Measurements from ENCODE around the gene SAXO1. TPM values are rescaled to one million over a fixed set of nuclear protein-coding genes. Genes with fewer than 3 reads are reported as not detected.

SAXO1 gene
- total RNA-seq, 1 donor from 2014 or later: not detected

DNA sequence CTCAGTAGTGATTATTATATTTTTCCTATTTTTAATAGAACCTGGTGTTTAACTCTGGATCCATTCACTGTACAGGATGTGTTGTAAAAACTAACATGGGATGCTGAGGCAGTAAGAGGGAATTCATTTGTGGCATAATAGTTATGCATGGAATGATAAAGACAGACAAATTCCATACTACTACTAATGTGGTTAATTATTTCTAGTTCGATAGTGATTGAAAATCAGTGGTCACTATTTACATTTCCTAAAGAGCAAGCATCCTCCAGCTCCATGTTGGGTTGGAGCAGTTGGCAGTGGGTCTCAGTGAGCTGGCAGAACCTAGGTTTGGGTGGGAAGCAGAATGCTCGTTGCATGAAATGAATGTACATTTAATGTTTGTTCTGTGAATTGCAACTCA, 122.6 kb downstream of the SAXO1 start:
- Mint-ChIP-seq H3K9me3 (ENCODE audit: unreplicated experiment) (no peaks in the 10 kb centered on the region), H3K4me1 (ENCODE audit: unreplicated experiment) (peaks cover 23% of the 10 kb centered on the region), H3K27ac (ENCODE audit: unreplicated experiment) (no peak overlapping the region), H3K27me3 (ENCODE audit: unreplicated experiment) (peaks cover 11% of the 10 kb centered on the region), H3K4me3 (ENCODE audit: unreplicated experiment) (no peak overlapping the region), H3K36me3 (ENCODE audit: low read depth, unreplicated experiment) (peaks cover 3% of the 10 kb centered on the region)
- no peak for DNase-seq (ENCODE audit: low spot score)
- TF ChIP-seq, protein P1, sequence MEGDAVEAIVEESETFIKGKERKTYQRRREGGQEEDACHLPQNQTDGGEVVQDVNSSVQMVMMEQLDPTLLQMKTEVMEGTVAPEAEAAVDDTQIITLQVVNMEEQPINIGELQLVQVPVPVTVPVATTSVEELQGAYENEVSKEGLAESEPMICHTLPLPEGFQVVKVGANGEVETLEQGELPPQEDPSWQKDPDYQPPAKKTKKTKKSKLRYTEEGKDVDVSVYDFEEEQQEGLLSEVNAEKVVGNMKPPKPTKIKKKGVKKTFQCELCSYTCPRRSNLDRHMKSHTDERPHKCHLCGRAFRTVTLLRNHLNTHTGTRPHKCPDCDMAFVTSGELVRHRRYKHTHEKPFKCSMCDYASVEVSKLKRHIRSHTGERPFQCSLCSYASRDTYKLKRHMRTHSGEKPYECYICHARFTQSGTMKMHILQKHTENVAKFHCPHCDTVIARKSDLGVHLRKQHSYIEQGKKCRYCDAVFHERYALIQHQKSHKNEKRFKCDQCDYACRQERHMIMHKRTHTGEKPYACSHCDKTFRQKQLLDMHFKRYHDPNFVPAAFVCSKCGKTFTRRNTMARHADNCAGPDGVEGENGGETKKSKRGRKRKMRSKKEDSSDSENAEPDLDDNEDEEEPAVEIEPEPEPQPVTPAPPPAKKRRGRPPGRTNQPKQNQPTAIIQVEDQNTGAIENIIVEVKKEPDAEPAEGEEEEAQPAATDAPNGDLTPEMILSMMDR (IDR thresholded peaks at IDR 0.05; ENCODE audit: unreplicated experiment): no peak

DNA sequence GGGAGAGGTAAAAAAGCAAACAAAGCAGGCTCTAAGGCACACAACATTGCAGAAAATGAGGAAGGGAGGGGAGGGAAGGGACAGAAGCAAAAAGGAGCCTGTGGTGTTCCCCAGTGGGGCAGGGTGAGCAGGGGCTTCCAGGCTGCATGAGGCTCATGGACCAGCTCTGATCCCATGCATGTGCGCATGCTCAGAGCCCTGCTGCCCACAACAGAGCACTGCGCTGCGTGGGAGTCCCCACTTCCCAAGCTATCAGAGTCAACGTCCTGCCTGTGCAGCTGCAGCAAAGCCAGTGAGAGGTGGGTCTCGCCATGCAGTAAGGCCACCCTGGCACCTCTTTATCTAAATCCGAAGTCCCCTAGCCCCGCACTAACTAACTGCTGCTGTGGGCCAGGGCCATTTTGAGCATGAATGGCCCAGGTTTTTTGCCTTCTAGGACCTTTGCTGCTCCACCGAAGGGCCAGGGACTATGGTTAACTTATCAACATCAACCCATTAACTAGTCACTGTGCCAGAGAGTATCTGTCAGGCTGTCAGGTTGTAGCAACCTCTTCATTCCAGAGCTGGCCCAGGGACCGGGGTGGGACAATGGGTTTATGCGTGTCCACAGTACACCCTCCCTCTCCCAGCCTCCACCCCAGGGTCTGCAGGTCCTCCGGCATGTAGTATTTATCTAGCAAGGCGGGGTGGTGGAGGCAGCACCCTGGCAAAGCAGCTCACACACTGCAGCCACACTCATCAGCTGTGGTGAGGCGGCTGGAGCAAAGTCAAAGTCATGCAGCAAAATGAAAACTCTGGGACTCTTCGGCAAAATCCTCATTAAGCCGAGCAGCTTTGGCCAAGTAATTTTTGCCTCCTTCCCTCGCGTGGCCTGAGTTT, 123.6 kb downstream of the SAXO1 start:
- Mint-ChIP-seq H3K9me3 (ENCODE audit: unreplicated experiment) (no peaks in the 10 kb centered on the region), H3K4me3 (ENCODE audit: unreplicated experiment) (no peak overlapping the region), H3K4me1 (ENCODE audit: unreplicated experiment) (peaks cover 23% of the 10 kb centered on the region), H3K27me3 (ENCODE audit: unreplicated experiment) (peaks cover 9% of the 10 kb centered on the region), H3K36me3 (ENCODE audit: low read depth, unreplicated experiment) (peaks cover 11% of the 10 kb centered on the region), H3K27ac (ENCODE audit: unreplicated experiment) (no peak overlapping the region)
- TF ChIP-seq, protein P1 (IDR thresholded peaks at IDR 0.05; ENCODE audit: unreplicated experiment): no peak
- DNase-seq (ENCODE audit: low spot score): no peak

DNA sequence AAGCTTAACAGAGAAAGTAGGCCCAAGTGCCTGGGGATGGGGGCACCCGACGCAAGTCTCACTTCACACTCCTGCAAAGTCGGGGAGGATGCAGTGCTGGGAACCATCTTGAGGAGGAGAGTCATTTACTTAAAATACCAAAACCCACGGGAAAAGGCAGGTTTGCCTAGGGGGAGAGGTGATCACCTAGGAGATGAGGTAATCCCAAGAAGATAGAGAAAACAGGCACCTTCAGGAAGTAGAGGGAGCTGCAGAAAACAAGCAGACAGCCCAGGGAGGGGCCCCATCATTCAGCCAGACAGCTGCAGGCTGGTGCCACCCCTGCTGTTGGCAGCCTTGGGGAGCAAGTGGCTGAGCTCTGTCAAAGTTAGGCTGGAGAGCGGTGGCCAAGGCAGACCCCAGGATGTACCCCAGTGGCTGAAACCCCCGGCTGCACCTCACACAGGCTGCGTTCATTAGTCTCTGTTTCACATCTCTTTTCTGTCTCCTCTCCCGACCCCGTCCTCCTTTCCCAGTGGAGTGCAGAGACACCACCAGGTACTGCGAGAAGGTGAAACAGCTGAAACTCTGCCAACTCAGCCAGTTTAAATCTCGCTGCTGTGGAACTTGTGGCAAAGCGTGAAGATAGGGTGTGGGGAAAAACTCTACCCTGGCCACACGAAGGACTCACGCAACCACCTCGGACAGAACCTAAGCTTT, 124.9 kb downstream of the SAXO1 start:
- no peak overlapping the region for H3K27ac Mint-ChIP-seq (ENCODE audit: unreplicated experiment)
- peaks cover 23% of the 10 kb centered on the region for H3K4me1 Mint-ChIP-seq (ENCODE audit: unreplicated experiment)
- peaks cover 9% of the 10 kb centered on the region for H3K27me3 Mint-ChIP-seq (ENCODE audit: unreplicated experiment)
- H3K9me3 Mint-ChIP-seq (ENCODE audit: unreplicated experiment): no peaks in the 10 kb centered on the region
- no peak overlapping the region for H3K4me3 Mint-ChIP-seq (ENCODE audit: unreplicated experiment)
- peaks cover 11% of the 10 kb centered on the region for H3K36me3 Mint-ChIP-seq (ENCODE audit: low read depth, unreplicated experiment)
- TF ChIP-seq, protein P1 (IDR thresholded peaks at IDR 0.05; ENCODE audit: unreplicated experiment): no peak
- no peak for DNase-seq (ENCODE audit: low spot score)

DNA sequence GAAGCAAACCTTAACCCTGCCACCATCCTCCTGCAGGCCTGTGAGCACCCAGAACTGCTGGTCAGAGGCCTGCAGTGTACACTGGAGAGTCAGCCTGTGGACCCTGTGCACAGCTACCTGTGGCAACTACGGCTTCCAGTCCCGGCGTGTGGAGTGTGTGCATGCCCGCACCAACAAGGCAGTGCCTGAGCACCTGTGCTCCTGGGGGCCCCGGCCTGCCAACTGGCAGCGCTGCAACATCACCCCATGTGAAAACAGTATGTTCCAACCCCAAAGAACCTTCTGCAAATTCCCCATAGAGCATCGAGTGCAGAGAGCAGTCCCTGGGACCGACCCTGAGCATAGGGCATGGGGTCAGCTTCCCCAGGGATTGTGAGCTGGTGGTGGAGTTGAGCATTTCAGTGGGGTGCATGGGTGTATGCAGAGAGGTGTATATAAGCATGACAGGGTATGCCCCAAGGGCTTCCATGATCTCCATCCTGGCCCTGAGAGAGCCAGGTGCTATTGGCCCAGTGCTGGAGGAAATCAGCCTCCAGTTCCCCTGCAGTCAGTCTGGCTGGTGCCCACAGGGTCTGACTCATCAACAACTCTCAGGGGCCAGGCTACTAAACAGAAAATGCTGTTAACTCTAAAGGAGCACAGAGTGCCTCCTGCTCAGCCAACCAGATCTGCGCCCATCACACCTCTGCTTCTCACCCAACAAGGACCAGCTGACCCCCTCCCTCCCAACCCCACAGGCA, 126.2 kb downstream of the SAXO1 start:
- no peak overlapping the region for H3K4me3 Mint-ChIP-seq (ENCODE audit: unreplicated experiment)
- H3K9me3 Mint-ChIP-seq (ENCODE audit: unreplicated experiment): no peaks in the 10 kb centered on the region
- H3K27ac Mint-ChIP-seq (ENCODE audit: unreplicated experiment): no peak overlapping the region
- TF ChIP-seq, protein P1 (IDR thresholded peaks at IDR 0.05; ENCODE audit: unreplicated experiment): no peak
- H3K36me3 Mint-ChIP-seq (ENCODE audit: low read depth, unreplicated experiment): peaks cover 11% of the 10 kb centered on the region
- no peak for DNase-seq (ENCODE audit: low spot score)
- peaks cover 9% of the 10 kb centered on the region for H3K27me3 Mint-ChIP-seq (ENCODE audit: unreplicated experiment)
- peaks cover 23% of the 10 kb centered on the region for H3K4me1 Mint-ChIP-seq (ENCODE audit: unreplicated experiment)

Data from endothelial cell (in vitro differentiated cells).